AG04449 (cell line): ENCODE measurements around the gene CHD5.

Source experiments
- CTCF ChIA-PET: fragments of 350-600 bp; formaldehyde crosslinking; extraction: SDS; loops from one replicate; lab custom pipeline; 2021; ENCODE audit warnings: antibody characterized with exemption; lab: Yijun Ruan, JAX
- POLR2A ChIA-PET: fragments of 400-600, 350-600 bp; formaldehyde crosslinking; extraction: SDS; loops from one replicate; lab custom pipeline; 2020; ENCODE audit warnings: antibody characterized with exemption, inconsistent platforms; lab: Yijun Ruan, JAX
- DNase-seq: peaks from one replicate; pipeline ENCODE4 v3.0.0-alpha.2; 2010; ENCODE audit warnings: low read depth, low spot score
- H3K4me3 ChIP-seq: 2 replicates; pipeline ENCODE4 v1.5.1; 2011; ENCODE audit warnings: low read depth, mild to moderate bottlenecking, control low read depth, low read length
- TF ChIP-seq, protein P1 (sequence below): IDR thresholded peaks from one replicate; pipeline ENCODE4 v1.5.1; 2011; ENCODE audit warnings: mild to moderate bottlenecking, moderate library complexity, low read length, control low read depth, inconsistent platforms; ENCODE audit not compliant: insufficient read depth; ENCODE audit errors: missing control alignments

Gene CHD5

DNA sequence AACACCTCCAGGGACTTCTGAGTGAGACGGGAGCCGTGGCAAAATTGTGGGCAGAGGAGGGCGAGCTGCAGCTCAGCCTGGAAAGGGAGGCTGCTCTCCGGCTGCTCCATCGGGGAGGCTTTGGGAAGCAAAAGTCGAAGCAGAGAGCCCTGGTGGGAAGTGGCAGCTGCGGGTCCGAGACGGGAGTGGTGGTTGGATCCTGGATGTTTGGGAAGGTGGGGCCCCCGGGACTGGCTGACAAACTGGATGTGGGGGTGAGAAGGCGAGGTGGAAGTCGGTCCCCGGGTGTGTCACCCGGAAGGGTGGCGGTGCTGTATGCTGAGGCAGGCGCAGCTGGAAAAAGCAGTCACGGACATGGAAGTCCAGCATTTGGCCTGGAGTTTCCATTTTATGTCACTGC is 82.3 kb downstream of the CHD5 start:
- CTCF ChIA-PET: interaction anchor here (1.8 kb wide), 1 partner anchor 11 kb away, joined by 3 read pairs; no protein-coding TSS in a partner anchor
- POLR2A ChIA-PET: no interaction called here
- DNase-seq: no peak

DNA sequence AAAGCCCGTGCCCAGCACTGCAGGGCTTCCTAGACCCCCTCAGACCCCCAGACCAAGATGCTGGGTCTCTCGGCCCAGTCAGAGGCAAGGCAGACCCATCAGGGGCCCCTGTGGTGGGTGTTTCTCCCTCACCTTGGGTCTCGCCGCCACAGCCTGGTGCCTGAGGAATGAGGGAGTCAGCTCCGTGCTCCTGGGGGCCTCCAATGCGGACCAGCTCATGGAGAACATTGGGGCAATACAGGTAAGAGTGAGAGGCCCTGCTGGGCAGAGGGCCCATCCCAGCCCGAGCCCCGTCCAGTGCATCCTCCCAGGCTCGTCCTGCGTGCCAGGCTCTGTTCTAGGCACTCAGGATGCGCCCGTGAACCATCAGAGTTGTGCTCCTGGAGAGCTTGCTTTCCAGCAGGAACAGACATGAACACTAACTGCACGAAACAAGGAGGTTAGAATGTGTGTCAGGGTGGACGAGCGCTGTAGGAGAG is 83.0 kb downstream of the CHD5 start:
- POLR2A ChIA-PET: no interaction called here
- TF ChIP-seq, protein P1, sequence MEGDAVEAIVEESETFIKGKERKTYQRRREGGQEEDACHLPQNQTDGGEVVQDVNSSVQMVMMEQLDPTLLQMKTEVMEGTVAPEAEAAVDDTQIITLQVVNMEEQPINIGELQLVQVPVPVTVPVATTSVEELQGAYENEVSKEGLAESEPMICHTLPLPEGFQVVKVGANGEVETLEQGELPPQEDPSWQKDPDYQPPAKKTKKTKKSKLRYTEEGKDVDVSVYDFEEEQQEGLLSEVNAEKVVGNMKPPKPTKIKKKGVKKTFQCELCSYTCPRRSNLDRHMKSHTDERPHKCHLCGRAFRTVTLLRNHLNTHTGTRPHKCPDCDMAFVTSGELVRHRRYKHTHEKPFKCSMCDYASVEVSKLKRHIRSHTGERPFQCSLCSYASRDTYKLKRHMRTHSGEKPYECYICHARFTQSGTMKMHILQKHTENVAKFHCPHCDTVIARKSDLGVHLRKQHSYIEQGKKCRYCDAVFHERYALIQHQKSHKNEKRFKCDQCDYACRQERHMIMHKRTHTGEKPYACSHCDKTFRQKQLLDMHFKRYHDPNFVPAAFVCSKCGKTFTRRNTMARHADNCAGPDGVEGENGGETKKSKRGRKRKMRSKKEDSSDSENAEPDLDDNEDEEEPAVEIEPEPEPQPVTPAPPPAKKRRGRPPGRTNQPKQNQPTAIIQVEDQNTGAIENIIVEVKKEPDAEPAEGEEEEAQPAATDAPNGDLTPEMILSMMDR: no peak
- no peak overlapping the region for H3K4me3 ChIP-seq
- CTCF ChIA-PET: no interaction called here
- DNase-seq: no peak

More for the DNA sequence above, 82.3 kb downstream of the CHD5 start:
- TF ChIP-seq, protein P1: no peak
- no peak overlapping the region for H3K4me3 ChIP-seq

DNA sequence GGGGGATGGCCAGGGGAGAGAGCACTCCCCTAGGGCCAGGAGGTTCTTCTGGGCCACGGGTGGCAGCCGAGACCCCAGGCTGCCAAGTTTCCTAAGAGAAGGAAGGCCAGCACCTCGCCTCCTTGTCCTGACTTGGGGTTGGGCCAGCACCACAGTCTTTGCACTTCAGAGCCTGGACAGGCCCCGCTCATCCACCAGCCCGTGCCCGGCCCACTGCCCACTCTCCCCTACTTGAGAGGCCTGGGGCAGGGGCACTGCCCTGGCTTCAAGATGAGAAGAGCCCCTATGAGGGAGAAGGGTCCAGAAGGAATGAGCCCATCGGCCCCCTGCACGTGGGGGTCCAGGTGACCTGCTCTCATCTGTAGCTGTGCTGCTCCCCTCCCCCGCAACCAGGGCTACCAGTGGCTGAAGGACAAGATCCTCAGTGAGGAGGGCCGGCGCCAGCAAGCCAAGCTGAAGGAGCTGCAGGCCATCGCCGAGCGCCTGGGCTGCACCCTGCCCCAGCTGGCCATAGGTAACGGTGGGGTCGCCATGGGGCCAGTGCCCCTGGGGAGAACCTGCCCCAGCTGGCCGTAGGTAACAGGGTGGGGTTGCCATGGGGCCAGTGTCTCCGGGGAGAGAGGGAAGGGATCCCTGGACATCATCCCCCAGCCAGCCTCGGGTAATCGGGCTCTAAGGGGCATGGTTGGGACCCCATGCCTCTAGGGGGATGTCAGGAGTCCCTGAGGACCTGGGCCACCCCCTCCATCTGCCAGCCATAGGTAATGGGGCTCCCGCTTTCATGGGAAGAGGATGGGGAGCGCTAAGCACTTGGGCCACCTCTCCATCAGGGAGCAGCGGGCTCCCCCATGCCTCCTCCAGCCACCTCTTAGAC is 83.6 kb downstream of the CHD5 start:
- POLR2A ChIA-PET: no interaction called here
- H3K4me3 ChIP-seq: no peak overlapping the region
- TF ChIP-seq, protein P1: no peak
- DNase-seq: no peak
- CTCF ChIA-PET: no interaction called here

DNA sequence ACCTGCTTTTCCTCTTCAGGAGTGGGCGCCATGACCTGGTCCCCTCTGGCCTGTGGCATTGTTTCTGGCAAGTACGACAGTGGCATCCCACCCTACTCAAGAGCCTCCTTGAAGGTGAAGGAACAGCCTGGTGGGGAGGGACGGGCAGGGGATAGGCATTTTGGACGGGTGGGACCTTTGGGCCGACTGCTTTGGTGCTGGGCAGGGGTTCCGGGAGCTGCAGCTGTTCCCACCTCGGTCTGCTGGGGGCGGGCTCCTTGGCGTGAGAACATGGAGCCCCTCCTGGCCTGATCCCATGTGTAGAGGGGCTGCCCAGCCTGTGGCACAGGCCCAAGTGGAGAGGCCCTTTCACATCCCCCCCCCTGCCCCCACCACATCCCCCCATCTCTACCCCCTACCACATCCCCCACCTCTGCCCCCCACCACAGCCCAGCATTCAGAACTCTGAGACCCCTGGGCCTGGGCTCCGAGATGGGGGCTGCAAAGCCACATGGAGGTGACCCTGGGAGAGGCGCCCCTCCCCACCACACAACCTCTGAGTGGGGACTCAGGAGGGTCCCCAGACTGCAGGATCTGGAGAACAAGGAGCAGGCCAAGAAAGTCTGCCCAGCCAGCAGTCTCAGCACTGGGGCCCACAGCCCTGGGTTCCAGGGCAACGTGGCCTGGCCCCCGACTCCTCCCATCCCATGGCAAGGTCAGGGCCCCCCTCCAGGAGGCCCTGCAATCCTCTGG is 84.4 kb downstream of the CHD5 start:
- TF ChIP-seq, protein P1: no peak
- CTCF ChIA-PET: no interaction called here
- POLR2A ChIA-PET: no interaction called here
- no peak overlapping the region for H3K4me3 ChIP-seq
- DNase-seq: no peak

DNA sequence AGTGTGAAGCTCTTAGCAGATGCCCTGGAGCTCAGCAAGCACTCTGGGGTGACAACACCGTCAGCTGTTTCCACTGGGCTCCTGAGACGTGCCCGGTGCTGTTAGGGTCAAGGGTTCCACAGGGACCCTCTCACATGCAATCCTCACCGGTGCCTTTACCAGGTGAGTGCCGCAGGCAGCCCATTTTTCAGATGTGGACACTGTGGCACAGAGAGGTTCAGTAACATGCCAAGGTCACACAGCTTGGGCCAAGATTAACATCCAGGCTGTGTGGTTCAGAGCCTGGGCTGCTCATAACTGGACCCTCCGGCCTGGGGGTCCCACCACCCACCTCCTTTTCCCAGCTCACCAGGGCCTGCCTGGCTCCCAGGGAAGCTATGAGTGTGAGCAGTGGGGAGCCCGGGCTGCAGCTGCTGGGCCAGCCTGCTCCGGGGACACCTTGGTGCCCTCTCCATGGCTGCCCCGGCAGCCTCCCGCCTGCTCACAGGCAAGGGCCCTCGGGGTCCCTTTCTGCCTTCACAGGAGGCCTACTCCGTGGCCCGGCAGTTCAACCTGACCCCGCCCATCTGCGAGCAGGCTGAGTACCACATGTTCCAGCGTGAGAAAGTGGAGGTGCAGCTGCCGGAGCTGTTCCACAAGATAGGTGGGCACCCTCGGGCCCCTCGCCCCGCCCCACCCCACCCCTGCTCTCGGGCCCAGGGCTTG is 85.2 kb downstream of the CHD5 start:
- TF ChIP-seq, protein P1: no peak
- no peak overlapping the region for H3K4me3 ChIP-seq
- ChIA-PET POLR2A (no interaction called here), CTCF (no interaction called here)
- DNase-seq: no peak

DNA sequence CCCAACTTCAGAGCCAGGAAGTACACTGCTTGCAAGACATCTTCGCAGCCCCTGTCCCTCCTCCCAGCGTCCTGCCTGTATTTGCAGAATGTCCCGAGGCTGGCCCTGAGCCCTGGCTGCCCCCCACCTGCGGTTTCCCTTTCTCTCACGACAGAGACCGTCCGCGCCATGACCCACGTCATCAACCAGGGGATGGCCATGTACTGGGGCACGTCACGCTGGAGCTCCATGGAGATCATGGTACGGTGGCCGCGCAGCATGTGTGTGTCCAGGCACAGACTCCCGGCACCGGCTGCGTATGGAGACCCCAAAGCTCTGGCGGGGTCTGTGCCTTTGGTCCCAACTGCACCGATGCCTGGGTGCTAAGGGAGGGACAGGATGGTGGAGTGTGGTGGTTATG is 85.9 kb downstream of the CHD5 start:
- ChIA-PET CTCF (no interaction called here), POLR2A (no interaction called here)
- no peak overlapping the region for H3K4me3 ChIP-seq
- DNase-seq: no peak
- TF ChIP-seq, protein P1: no peak
